Cardiac muscle cell (in vitro differentiated cells and primary cell): Measurements from ENCODE around the gene LTC4S. TPM values are rescaled to one million over a fixed set of nuclear protein-coding genes. Genes with fewer than 3 reads are reported as not detected.

Experiments used
- DNase-seq, 2 donors: peaks; one replicate each; pipeline versions ENCODE4 v3.0.0 to v3.0.0-alpha.2; 2010 to 2017; ENCODE audit warnings: low read depth in 1 of 2, low spot score in 1 of 2
- H3K27ac ChIP-seq: fragments of 200-600 bp; sonication (generic); 2 replicates; pipeline ENCODE4 v1.5.1; 2016
- H3K27me3 ChIP-seq: fragments of 200-600 bp; sonication (generic); 2 replicates; pipeline ENCODE4 v1.6.0; 2016; ENCODE audit warnings: control low read depth
- H3K36me3 ChIP-seq: fragments of 200-600 bp; sonication (generic); 2 replicates; pipeline ENCODE4 v1.5.1; 2016; ENCODE audit warnings: control low read depth
- H3K4me1 ChIP-seq: fragments of 200-600 bp; sonication (generic); 2 replicates; pipeline ENCODE4 v1.8.1; 2017; ENCODE audit warnings: low read depth, mild to moderate bottlenecking, mixed run types
- H3K4me3 ChIP-seq: fragments of 200-600 bp; sonication (generic); 2 replicates; pipeline ENCODE4 v1.5.1; 2016; ENCODE audit warnings: mild to moderate bottlenecking
- H3K9me3 ChIP-seq: fragments of 200-600 bp; sonication (generic); 2 replicates; pipeline ENCODE4 v1.5.1; 2017; ENCODE audit warnings: low read depth, mild to moderate bottlenecking, control low read depth
- polyA plus RNA-seq: library from polyadenylated mRNA; unstranded; fragments of >200 nt; fragmentation: Nextera tagmentation; extraction: Ambion mirVana; gene quantifications from 2 replicates; pipeline ENCODE4 v1.2.1, GENCODE V29; 2016
- total RNA-seq: library from RNA; depleted of rRNA; stranded (reverse); fragments of >200 nt; gene quantifications from 2 replicates; pipeline ENCODE4 v1.2.3, GENCODE V29; 2016
- TF ChIP-seq, protein P1 (sequence below): IDR thresholded peaks from 2 replicates; pipeline ENCODE4 v1.5.1; 2012; ENCODE audit warnings: low read depth, mild to moderate bottlenecking, low read length

LTC4S gene
- total and polyA plus RNA-seq, 2 experiments from 2014 or later = 5.3 to 14.0 TPM

DNA sequence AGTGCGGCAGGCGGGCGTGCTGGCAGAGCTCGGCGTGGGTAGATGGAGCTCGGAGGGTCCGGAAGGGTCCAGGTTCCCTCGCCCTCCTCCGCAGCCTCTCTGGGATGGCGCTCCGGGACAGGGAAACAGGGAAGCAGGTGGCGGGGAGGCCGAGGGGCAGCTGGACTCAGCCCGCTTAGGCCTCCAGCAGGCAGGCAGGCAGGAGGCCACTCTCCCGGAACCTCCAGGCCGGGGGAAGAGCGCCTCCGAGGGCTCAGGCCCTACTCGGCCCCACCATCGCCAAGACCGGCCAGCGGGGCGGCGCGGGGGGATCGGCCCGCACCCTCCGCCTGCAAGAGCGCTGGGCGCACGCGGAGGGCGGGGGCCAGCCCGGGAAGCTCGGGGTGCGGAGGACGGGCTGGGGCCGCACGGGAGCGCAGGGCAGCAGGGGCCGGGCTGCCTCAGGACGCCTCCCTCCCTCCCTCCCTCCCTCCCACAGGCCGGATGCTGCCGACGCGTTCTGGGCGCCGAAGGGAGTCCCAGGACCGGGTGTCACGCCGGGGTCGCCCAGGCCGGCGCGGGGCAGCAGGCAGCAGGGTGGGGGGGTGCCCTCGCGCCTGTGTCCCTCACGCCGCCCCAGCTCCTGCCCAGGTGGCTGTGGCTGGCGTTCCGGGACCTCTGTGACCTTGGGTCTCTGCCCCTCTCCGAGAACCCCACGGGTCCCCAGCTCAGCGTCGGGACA is 11.9 kb downstream of the LTC4S start:
- peaks cover 22% of the 10 kb centered on the region for H3K4me1 ChIP-seq
- TF ChIP-seq, protein P1, sequence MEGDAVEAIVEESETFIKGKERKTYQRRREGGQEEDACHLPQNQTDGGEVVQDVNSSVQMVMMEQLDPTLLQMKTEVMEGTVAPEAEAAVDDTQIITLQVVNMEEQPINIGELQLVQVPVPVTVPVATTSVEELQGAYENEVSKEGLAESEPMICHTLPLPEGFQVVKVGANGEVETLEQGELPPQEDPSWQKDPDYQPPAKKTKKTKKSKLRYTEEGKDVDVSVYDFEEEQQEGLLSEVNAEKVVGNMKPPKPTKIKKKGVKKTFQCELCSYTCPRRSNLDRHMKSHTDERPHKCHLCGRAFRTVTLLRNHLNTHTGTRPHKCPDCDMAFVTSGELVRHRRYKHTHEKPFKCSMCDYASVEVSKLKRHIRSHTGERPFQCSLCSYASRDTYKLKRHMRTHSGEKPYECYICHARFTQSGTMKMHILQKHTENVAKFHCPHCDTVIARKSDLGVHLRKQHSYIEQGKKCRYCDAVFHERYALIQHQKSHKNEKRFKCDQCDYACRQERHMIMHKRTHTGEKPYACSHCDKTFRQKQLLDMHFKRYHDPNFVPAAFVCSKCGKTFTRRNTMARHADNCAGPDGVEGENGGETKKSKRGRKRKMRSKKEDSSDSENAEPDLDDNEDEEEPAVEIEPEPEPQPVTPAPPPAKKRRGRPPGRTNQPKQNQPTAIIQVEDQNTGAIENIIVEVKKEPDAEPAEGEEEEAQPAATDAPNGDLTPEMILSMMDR = no peak
- H3K9me3 ChIP-seq = no peaks in the 10 kb centered on the region
- DNase-seq = peak; percentile 60 to 61
- H3K4me3 ChIP-seq = peak overlapping the region; percentile 98
- peak overlapping the region; percentile 86 for H3K27ac ChIP-seq
- no peaks in the 10 kb centered on the region for H3K27me3 ChIP-seq
- H3K36me3 ChIP-seq = no peaks in the 10 kb centered on the region

DNA sequence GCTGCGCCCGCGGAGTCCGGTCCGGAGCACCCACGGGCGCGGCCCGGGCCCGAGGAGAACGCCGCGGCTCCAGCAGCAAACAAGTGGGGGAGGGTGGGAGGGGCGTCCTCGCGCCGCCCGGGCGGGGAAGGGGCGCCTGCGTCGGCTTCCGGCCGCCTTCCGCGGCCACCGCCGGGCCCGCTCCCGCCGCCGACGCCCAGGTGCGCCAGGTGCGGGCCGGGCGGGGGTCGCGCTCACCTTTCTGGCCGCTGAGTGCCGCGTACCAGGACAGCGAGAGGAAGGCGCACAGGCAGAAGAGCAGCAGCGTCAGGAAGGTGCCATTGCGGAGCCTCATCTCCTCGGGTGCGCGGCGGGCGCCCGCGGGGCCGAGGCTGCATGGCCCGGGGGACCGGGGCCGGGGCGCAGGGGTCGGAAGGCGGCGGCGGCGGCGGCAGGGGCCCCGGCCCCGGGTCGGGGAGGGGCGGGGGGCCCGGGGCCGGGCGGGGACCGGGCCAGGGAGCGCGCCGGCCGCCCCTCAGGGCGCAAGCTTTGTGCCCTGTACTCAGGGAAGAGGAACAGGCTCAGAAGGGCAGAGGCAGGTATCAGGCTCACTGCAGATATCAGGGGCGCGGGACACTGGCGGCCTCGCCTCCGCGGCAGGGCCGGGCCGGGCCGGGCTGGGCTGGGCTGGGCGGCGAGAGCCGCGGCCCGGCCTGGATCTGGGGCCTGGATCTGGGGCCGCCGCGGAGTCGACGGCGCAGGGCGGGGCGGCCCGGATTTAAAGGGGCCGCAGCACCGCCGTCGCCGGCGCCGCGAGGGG is 12.7 kb downstream of the LTC4S start, which contains the start of gene MGAT4B:
TSS of gene MGAT4B (minus strand) at position 617 of the 799 bp plus-strand sequence. CDS start at position 334, 283 bp downstream.
- H3K27ac ChIP-seq = peak within 1 kb of the TSS; percentile 86
- TF ChIP-seq, protein P1 = no peak
- peak; percentile 83 to 87 for DNase-seq

DNA sequence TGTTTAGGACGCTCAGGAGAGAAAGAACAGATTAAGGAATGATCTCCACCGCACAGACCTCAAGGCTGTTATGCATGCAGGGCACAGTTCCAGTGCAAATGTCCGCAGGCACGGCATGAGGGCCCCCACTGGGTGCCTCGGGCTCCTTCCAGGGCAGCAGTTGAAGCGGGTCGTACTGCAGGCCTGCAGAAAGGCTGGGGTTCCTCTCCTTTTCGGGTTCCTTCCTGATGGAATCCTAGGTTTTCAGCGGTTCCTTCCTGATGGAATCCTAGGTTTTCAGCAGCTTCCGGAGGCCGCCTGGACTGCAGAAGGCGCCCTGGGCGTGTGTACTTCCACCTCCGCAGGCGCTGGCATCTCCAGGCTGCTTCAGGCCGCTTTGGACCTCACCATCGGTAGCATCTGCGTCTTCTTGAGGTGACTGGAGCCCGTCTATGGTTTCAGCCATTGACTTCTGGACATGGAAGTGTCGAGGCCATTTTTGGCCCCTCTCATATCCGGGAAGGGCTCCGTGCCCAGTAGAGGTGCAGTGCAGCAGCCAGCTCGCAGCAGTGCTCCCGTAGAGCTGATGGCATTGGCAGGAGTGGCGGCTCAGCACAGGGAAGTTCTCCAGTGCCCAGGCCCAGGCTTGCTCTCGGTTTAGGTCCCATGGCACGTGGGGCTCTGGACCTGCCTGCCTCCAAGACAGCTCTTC is 18.5 kb downstream of the LTC4S start:
- H3K36me3 ChIP-seq = no peaks in the 10 kb centered on the region
- no peaks in the 10 kb centered on the region for H3K4me1 ChIP-seq
- no peaks in the 10 kb centered on the region for H3K27me3 ChIP-seq
- H3K4me3 ChIP-seq = no peak overlapping the region
- TF ChIP-seq, protein P1 = no peak
- no peak overlapping the region for H3K27ac ChIP-seq
- no peak for DNase-seq
- H3K9me3 ChIP-seq = no peaks in the 10 kb centered on the region

More for the DNA sequence above, 12.7 kb downstream of the LTC4S start, which contains the start of gene MGAT4B:
- H3K9me3 ChIP-seq = no peaks in the 10 kb centered on the region
- no peaks in the 10 kb centered on the region for H3K36me3 ChIP-seq
- no peaks in the 10 kb centered on the region for H3K27me3 ChIP-seq
- H3K4me1 ChIP-seq = peaks cover 22% of the 10 kb centered on the region
- H3K4me3 ChIP-seq = peak within 1 kb of the TSS; percentile 98

DNA sequence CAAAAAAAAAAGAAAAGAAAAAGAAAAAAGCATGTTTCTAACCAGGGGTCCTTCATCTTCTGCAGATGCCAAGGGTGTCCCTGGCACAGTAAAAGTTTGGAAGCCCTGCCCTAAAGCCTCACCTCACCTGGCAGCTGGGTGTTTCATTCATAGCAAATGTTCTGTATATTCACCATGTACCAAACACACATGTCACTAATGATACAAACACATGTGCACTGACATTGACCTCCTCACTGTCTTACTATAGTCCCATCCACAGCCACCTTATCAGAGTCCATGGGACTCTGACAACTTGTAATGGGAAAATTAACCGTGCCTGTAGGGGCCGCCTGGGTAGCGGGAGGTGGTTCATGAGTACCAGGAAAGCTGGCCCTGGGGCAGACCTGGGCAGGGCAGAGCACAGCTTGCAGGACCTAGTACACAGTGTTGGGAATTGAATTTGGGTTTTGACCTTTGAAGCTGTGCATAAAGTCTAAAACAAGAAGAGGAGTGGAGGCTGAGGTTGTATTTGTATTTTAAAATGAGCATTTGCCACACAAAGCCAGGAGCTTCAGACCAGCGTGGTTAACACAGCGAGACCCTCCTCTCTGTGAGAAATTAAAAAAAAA is 19.3 kb downstream of the LTC4S start:
- H3K4me3 ChIP-seq = no peak overlapping the region
- no peak for DNase-seq
- H3K27me3 ChIP-seq = no peaks in the 10 kb centered on the region
- H3K9me3 ChIP-seq = no peaks in the 10 kb centered on the region
- TF ChIP-seq, protein P1 = no peak
- H3K4me1 ChIP-seq = no peaks in the 10 kb centered on the region
- H3K36me3 ChIP-seq = no peaks in the 10 kb centered on the region
- H3K27ac ChIP-seq = no peak overlapping the region

DNA sequence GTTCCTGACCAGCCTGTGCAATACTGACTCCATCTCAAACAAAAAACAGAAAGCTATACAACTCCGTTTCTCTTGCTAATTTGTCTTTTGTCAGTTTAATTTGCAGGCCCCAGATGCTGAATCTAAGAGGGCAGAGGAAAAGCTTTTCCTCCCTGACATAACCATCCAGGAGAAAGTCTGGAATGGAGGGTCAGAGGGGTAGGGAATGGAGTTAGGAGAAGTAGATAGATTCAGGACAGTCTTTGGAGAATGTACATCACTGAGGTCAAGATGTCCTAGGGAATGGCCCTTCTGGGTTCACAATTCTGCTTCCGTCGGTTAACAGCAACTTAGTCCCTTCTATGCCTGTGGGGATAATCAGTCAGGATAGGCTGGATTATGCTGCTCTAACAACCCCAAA is 20.3 kb downstream of the LTC4S start:
- H3K27ac ChIP-seq = no peak overlapping the region
- H3K36me3 ChIP-seq = no peaks in the 10 kb centered on the region
- no peaks in the 10 kb centered on the region for H3K9me3 ChIP-seq
- H3K27me3 ChIP-seq = no peaks in the 10 kb centered on the region
- no peak for DNase-seq
- H3K4me1 ChIP-seq = peaks cover 7% of the 10 kb centered on the region
- TF ChIP-seq, protein P1 = no peak
- no peak overlapping the region for H3K4me3 ChIP-seq
